Ovary (tissue), 3 donors: ENCODE data around the gene ZC3H7B.

Experiments used
- EP300 ChIP-seq: sonication (generic); formaldehyde crosslinking; IDR thresholded peaks from one replicate; pipeline ENCODE4 v1.6.1; 2017; ENCODE audit warnings: antibody characterized with exemption
- TF ChIP-seq, protein P1 (sequence below), 3 donors: fragments of 450-650 bp in 2 of 3; fragments of 200-600 bp in 1 of 3; IDR thresholded peaks; one replicate each; pipeline versions ENCODE4 v1.5.1 to v1.8.0; 2016 to 2022; ENCODE audit warnings: antibody characterized with exemption in 3 of 3, mild to moderate bottlenecking in 1 of 3
- donor health status: DM: no; HTN: no; CAD: no.

- TF ChIP-seq, protein P1, sequence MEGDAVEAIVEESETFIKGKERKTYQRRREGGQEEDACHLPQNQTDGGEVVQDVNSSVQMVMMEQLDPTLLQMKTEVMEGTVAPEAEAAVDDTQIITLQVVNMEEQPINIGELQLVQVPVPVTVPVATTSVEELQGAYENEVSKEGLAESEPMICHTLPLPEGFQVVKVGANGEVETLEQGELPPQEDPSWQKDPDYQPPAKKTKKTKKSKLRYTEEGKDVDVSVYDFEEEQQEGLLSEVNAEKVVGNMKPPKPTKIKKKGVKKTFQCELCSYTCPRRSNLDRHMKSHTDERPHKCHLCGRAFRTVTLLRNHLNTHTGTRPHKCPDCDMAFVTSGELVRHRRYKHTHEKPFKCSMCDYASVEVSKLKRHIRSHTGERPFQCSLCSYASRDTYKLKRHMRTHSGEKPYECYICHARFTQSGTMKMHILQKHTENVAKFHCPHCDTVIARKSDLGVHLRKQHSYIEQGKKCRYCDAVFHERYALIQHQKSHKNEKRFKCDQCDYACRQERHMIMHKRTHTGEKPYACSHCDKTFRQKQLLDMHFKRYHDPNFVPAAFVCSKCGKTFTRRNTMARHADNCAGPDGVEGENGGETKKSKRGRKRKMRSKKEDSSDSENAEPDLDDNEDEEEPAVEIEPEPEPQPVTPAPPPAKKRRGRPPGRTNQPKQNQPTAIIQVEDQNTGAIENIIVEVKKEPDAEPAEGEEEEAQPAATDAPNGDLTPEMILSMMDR (IDR thresholded peaks at IDR 0.05): peak in 1 of 3 donors; percentile 20
- TF ChIP-seq EP300: no peak
Measured at GRCh38 chr22:41271787-41272186, 29.5 kb upstream of the ZC3H7B start.
